GM18858 (cell line): ENCODE data around the gene SERPINA4.

ENCODE experiments used
- ATAC-seq: cut with Tn5 transposase; IDR thresholded peaks from one replicate; pipeline ENCODE4 v1.9.1; 2021; ENCODE audit not compliant: unreplicated experiment

SERPINA4 gene

DNA sequence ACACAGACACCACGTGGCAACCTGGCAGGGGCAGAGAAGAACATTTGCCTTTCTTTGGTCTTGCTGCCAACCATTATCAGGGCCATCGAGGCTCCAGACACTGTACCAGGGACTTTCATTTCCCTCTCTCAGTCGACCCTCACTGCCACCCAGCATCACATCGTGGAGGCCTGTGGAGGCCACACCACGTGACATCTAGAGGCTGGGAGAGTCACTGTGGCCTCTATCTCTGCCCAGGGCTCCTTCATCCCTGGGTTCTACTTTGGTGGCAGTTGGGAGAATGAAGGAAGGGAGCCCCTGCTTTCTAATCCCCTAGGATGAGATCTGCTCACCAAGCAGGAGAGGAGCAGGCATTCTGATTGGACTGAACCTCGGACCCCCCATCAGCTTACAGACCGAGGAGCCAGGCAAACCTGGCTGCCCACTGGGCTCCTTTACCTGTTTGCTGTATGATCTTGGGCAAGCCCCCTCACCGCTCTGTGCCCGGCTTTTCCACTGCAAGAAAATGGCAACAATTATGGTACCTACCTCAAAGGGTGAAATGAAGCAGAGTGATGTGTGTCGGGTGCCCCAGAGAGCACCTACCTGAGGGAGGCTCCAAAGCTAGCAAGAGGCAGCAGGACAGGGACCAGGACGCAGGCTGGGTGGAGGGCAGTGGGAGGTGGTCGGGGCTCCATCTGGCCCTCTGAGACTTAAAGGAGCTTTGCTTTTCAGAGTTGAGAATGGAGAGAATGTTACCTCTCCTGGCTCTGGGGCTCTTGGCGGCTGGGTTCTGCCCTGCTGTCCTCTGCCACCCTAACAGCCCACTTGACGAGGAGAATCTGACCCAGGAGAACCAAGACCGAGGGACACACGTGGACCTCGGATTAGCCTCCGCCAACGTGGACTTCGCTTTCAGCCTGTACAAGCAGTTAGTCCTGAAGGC is 52.7 kb downstream of the SERPINA4 start:
- no peak for ATAC-seq

DNA sequence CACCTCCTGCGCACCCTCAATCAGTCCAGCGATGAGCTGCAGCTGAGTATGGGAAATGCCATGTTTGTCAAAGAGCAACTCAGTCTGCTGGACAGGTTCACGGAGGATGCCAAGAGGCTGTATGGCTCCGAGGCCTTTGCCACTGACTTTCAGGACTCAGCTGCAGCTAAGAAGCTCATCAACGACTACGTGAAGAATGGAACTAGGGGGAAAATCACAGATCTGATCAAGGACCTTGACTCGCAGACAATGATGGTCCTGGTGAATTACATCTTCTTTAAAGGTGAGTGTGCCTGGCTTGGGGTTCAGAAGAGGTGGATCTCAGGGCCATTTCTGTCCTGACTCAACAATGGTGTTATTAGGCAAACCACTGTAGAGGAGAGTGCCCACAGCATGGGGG is 53.6 kb downstream of the SERPINA4 start:
- ATAC-seq = no peak

DNA sequence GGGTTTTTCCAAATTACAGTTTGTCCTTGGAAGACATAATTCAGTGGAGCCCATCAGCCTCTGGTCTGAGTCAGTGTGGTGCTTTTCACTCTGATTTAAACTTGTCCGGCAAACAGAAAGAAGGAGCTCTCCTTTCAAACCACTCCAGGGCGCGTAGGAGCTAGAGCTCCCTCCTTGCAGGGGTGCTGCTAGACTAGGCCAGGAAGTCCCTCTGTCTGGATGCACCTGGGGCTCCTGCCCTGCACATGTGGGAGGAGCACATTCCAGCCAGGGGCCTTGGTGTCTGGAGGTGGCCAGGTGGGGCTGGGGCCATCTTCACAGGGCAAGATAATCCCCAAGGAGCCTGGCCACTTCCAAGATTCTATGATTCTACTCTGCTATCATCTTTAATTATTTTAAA is 54.0 kb downstream of the SERPINA4 start:
- no peak for ATAC-seq

DNA sequence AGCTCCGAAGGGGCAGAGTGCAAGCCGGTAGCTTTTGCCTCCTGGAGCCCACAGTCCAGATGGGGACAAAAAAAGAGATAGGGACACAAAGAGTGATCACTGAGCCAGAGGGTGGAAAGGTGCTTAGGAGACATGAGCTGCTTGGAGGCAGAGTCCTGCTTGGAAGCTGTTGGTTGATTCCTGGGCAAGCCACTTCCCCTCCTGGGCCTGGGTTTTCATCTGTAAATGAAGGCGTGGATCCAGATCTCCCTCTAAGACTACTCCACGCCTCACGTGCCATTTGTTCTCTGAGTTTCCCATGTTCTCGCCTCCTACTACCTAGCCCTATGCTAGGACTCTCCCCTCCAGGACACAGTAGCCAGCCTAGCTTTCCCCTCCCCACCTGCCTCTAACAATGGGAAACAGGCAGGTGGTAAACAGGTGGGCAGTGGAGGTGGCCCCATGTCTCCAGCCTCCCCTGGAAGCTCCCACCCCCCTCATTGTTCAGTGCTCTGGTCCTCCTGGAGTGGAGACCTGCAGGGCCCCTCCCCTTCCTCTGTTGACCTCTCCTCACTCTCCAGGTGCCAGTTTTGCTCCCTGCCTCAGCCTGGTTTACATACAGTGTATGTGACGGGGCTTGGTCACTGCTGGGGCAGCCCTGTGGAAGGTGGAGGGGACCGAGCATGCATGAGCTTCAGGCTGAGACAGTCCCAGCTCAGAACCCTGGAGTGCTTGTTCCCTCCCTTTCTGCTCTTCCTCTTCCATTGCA is 54.8 kb downstream of the SERPINA4 start:
- ATAC-seq = no peak

DNA sequence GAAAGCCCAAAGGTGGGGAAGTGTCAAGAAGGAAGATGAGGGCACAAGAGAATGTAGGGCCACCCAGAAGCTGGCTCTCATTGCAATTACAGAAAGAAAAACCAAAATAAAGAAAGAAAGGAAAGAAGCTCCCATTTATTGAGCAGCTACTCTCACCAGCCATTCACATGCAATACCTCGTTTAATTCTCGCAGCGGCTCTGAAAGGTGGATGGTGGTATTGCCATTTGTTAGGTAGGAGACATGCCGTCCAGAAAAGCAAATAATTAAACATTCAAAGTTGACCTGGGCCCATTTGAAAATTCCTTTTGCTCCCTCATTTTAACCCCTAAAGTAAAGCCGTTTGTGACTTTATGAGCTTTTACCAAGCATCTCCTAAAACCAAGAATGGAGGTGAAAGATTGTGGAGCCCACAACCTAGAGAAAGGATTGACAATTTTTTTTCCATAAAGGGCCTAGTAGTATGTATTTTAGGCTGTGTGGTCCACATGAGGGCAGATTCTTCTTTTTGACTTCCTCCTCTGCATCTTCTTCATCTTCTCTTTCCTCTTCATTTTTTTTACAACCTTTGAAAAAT is 56.2 kb downstream of the SERPINA4 start:
- ATAC-seq = no peak

DNA sequence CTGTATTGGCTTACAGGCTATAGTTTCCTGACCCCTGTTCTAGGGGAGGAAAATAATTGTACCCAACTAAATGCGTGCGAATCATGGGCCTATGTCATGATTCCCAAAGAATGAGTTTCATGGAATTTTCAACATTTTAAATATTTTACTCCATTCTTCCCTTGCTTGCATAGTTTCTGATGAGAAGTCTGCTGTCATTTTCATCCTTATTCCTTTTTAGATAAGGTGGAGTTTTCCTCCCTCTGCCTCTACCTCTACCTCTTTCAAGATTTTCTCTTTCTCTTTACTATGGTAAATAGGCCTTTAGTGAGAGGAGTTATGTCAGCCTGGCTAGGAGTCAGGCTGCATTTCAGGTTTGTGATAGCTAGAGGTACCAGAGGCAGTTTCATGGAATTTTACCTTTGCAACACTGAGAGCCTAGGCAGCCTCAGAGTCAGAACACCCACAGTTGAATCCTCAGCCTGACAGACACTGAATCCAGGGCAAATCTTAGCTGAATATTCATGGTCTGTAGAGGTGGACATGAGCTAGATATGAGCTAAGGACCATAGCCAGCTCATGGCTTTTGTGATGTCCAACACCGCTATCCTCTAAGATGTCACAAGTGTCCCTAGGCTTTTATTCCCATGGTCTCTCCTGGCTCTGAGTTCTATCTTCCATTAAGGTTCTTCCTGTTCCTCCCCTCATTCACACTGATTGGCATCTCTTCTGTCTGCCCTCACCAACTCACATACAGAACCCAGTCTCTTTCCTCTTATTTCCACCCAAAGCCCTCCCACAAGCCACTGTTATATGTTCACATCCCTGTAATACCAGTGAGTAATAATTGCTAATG is 57.0 kb downstream of the SERPINA4 start:
- ATAC-seq = no peak

DNA sequence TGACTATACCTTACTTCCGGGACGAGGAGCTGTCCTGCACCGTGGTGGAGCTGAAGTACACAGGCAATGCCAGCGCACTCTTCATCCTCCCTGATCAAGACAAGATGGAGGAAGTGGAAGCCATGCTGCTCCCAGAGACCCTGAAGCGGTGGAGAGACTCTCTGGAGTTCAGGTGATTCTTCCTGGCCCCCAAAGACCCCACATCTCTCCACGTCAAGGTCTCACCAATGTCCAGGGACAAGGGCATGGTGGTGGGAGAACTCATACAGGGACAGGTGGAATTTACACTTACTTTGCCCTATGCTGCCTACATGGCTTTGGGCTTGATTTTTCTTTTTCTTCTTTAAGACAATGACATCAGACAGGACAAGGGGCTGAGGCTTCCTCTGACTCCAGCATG is 58.1 kb downstream of the SERPINA4 start:
- no peak for ATAC-seq
